Measurements from ENCODE around the gene FAM241B. TPM values are rescaled to one million over a fixed set of nuclear protein-coding genes. Genes with fewer than 3 reads are reported as not detected.

Gene FAM241B, protein sequence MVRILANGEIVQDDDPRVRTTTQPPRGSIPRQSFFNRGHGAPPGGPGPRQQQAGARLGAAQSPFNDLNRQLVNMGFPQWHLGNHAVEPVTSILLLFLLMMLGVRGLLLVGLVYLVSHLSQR
- total RNA-seq, result 0.33 and 0.48 TPM in 2 replicates

GRCh38 chr10:69629897-69630650 lies at the start of gene FAM241B:
Gene FAM241B, plus strand, starts transcription at chr10:69630247. Its CDS starts 1,497 bp downstream, at chr10:69631744.

Other genes with a start within 250 kb of the FAM241B start
- gene TACR2, start 213.3 kb upstream of the FAM241B start, total RNA-seq, result 0.10 and 0.65 TPM in 2 replicates
- gene TSPAN15, start 178.8 kb upstream of the FAM241B start, total RNA-seq, result 136 and 191 TPM in 2 replicates
- not detected in 2 replicates for gene NEUROG3, start 56.8 kb upstream of the FAM241B start, total RNA-seq
- 13.1 and 16.7 TPM in 2 replicates for gene COL13A1, start 171.7 kb downstream of the FAM241B start, total RNA-seq

Data from vein endothelial cell (primary cell).